NB4 (cell line): ENCODE data around the gene HDHD3.

Experiments
- CTCF ChIP-seq: IDR thresholded peaks from one replicate; pipeline ENCODE4 v1.5.1; 2012; ENCODE audit warnings: low read depth, low read length
- MAX ChIP-seq: IDR thresholded peaks from 2 replicates; pipeline ENCODE4 v1.6.1; 2011; ENCODE audit warnings: low read depth, low read length
- POLR2A ChIP-seq: IDR thresholded peaks from 2 replicates; pipeline ENCODE4 v1.6.1; 2011; ENCODE audit warnings: mild to moderate bottlenecking; ENCODE audit not compliant: insufficient read length; ENCODE audit errors: extremely low read depth

- TF ChIP-seq CTCF (no peak), MAX (no peak), POLR2A (no peak)
These were observed 15.3 kb downstream of the HDHD3 start for GRCh38 chr9:113361304-113362018.
